A673 (cell line): ENCODE measurements around the gene ARHGEF28.

Experiments
- CTCF ChIP-seq: fragments of 300-800, 200-600 bp; sonication (generic); conservative IDR thresholded peaks from 2 replicates; pipeline ENCODE4 v1.5.1; 2017; ENCODE audit warnings: low read depth, mild to moderate bottlenecking, antibody characterized with exemption, low read length, moderate library complexity, mixed read lengths
- EZH2 ChIP-seq: fragments of 200-600 bp; sonication (generic); IDR thresholded peaks from 2 replicates; pipeline ENCODE4 v1.6.1; 2017; ENCODE audit warnings: borderline replicate concordance, low read depth, mild to moderate bottlenecking, mixed read lengths, antibody characterized with exemption, low read length; ENCODE audit not compliant: poor library complexity, severe bottlenecking

- TF ChIP-seq CTCF (no peak), EZH2 (no peak)
These were observed 90.3 kb downstream of the ARHGEF28 start for GRCh38 chr5:73716284-73716808.
